NCI-H146 treated with DMSO at 0.1 percent for 48 hours (cell line): ENCODE measurements around the gene IFRD1.

Experiments used
- DNase-seq: peaks from one replicate; lab custom pipeline; 2025; ENCODE audit not compliant: unreplicated experiment; lab: John Stamatoyannopoulos, UW

IFRD1 gene, protein sequence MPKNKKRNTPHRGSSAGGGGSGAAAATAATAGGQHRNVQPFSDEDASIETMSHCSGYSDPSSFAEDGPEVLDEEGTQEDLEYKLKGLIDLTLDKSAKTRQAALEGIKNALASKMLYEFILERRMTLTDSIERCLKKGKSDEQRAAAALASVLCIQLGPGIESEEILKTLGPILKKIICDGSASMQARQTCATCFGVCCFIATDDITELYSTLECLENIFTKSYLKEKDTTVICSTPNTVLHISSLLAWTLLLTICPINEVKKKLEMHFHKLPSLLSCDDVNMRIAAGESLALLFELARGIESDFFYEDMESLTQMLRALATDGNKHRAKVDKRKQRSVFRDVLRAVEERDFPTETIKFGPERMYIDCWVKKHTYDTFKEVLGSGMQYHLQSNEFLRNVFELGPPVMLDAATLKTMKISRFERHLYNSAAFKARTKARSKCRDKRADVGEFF

DNA sequence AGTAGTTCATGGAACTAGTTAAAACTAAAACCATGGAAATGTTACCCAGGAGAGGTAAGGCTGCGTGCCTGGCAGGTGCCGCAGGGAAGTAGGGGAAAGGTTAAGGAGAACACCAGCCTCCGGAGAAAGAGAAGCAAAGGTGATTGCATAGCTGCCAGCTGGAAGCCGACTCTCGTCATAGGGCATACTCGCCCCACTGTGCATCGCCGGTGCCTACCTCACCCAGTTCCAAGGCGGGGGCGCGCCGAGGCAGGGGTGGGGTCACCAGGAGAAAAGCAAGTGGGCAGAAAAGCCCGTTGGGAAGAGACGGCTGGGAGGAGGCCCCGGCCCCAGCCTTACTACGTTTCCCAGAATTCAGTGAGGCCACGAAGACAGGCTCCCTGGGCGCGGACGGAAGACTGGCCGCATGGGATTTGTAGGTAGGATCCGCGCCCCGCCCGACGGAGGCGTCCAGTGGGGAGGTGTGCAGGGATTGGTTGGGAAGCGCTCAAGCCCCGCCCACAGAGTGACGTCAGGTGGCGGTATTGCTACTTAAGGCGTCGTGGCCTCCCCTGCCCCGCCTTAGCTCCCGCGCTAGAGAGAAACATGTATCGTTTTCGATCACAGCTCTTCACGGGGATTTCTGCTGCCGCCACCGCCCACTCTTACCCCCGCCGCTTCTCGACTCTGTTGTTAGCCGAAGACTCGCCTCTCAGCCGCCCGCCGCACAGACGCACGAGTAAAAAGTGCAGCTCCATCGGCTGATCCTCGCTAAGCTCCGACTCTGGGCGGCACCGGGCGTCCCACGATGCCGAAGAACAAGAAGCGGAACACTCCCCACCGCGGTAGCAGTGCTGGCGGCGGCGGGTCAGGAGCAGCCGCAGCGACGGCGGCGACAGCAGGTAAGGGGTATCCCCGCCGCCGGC is at the start of gene IFRD1:
Gene IFRD1, plus strand, starts transcription at position 559 of the 905 bp plus-strand sequence. Its CDS starts 229 bp downstream, at position 788.
- peak; percentile 97 for DNase-seq

DNA sequence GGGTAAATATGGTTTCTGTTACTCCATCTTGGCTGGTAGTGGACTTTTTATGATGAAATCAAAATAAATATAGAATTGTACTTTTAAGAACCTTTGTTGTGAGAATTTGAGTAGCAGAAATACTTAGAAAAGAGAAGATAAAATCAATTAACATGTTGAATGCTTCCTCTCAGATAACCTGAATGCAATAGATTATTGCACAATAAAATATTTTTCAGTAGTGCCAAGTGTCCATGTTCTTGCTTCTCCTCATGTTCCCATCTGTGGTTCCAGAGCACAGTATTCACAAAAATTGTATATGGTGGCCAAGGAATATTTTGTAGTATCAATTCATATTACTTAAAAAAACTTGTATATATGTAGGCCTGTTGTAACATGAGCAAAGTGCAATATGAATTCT is 45.9 kb upstream of the IFRD1 start:
- DNase-seq: no peak

GRCh38 chr7:112405286-112405685 is 45.0 kb upstream of the IFRD1 start:
- no peak for DNase-seq

DNA sequence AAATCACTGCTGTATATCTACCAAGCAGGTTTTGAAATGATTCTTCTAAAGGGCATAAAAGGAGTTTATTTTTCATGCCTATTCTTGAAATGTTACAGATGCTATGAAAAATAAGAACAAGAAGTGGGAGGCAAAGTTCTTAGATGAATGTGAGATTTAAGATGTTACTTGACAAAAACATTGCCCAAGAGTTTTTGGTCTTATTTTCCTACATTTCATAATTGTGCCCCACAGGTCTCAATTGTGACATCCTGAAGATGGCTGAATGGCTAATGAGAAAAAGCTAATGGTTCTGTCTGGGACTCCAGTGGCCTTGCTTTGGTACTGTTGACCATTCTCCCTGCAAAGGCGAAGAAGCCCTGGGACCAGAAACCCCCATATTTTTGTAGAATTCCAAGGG is 43.0 kb upstream of the IFRD1 start:
- DNase-seq: no peak

GRCh38 chr7:112410092-112410491 is 40.2 kb upstream of the IFRD1 start:
- DNase-seq: no peak

- DNase-seq: no peak
Observed at GRCh38 chr7:112411186-112411795, 39.0 kb upstream of the IFRD1 start.

- peak; percentile 41 for DNase-seq
Observed at GRCh38 chr7:112414855-112415490, 35.3 kb upstream of the IFRD1 start.

GRCh38 chr7:112416127-112416526 is 34.1 kb upstream of the IFRD1 start:
- no peak for DNase-seq

DNA sequence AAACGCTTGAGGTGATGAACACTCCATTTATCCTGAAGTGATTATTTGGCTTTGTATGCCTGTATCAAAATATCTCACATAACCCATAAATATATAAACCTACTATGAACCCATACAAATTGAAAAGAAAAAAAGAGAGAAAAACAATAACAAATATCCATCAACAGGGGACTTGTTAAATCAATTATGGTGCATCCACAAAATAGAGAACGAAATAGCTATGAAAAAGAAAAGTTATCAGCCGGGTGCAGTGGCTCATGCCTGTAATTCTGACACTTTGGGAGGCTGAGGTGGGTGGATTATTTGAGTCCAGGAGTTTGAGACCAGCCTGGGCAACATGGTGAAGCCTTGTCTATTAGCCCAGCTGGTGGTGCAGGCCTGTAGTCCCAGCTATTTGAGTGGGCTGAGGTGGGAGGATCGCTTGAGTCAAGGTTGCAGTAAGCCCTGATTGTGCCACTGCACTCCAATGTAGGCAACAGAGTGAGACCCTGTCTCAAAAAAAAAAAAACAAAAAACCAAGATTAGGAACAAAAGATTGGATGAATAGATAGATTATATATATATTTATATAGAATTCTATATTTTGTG is 30.6 kb upstream of the IFRD1 start:
- DNase-seq: no peak

GRCh38 chr7:112420236-112420861 is 29.9 kb upstream of the IFRD1 start:
- peak; percentile 78 for DNase-seq

- DNase-seq: no peak
Observed at GRCh38 chr7:112421666-112422486, 28.4 kb upstream of the IFRD1 start.

DNA sequence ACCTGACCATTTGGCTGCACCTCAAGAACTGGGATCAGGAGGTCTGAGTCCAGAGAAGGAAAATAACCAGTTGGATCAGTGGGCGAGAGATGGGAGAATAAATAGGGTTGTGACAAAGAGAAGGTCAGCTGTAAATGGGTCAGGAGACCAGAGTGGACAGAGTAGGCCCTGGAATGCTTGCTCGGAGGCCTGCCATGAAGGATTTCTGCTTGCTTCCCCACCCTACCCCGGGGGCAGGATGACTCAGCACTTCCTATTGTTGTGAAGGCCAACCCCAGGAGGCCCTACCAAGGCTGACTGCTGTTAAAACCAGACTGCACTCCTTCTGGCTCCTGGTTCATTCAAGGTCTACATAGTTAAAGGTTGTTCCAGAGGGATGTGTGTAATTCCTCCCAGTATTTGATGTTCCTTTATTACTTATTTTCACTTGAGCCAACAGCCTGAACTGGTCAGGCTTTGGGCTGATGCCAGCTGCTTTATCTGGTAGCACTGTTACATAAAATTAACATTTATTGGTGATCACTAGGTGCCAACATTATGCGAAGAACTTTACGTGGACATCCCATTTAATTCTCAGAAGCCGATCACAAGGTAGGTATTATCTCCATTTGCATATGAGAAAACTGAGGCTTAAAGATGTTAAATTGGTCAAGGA is 27.3 kb upstream of the IFRD1 start:
- peak; percentile 72 for DNase-seq

- DNase-seq: no peak
Observed at GRCh38 chr7:112423987-112424386, 26.3 kb upstream of the IFRD1 start.

- DNase-seq: no peak
Observed at GRCh38 chr7:112427984-112428383, 22.3 kb upstream of the IFRD1 start.

DNA sequence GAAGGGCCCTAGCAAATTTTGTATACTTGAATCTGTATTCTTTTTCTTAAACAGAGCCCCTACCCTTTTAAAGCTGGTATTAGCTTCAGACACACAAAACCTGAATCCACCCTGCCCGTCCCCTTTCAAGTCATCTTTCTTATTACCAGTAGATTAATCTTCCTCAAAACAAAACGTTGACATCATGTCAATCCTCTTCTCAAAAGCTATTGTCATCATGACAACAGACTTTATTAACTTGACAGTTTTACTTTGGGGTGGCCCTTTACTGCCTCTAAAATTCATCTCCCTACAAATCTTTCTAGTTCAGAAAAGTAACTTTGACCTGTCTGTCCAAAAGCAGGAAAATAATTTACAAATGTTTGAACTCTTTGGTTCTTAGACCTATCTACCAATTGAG is 21.5 kb upstream of the IFRD1 start:
- DNase-seq: no peak

DNA sequence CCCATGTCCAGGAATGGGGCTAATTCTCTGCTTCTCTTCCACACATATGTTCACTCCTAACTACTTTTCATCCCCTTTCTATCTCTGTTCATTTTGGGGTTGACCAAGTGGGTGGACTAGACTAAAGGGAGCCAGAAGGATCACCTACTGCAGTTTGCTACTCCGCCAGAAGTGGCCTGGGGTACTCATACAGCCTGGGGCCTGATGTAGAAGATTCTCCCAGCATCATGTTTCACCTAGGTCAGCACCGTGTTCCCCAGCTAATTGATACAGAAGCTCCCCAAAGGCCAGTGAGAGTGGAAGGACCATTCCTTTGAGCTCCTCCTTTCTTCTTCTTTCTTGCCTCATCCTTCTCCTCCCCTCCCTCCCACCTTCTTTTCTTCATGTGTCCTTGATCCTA is 19.6 kb upstream of the IFRD1 start:
- DNase-seq: no peak

DNA sequence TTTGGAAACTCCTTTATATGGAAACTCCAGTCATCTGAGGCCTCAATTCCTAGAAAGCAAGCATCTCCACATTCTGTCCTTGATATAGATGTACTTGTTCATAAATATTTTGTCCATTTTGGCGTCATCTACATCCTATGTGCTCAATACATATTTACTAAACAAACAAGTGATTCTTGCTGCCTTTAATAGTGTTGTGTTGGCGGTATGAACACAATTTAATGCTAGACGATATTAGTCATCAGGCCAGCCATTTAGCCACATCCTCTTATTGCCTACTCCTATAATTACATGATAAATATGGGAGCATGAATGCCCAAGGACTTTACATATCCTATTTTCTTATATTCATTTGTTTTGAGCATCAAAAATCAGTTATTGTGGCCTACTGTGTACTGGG is 18.5 kb upstream of the IFRD1 start:
- no peak for DNase-seq

DNA sequence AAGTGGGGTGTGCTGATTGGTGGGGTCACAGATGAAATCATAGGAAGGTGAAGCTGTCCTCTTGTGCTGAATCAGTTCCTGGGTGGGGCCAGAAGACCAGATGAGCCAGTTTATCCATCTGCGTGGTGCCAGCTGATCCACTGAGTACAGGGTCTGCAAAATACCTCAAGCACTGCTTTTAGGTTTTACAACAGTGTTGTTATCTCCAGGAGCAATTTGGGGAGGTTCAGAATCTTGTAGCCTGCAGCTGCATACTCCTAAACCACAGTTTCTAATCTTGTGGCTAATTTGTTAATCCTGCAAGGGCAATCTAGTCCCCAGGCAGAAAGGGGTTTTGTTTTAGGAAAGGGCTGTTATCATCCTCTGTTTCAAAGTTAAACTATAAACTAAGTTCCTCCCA is 17.0 kb upstream of the IFRD1 start:
- DNase-seq: no peak

GRCh38 chr7:112437072-112437471 is 13.2 kb upstream of the IFRD1 start:
- no peak for DNase-seq
